OCI-M2 (cell line): ENCODE results near the gene MAMLD1.
"Not testable (repeated sequence)": the region's sequence is repeated elsewhere in the genome, so short reads cannot be mapped to it uniquely, and the experiment has no call there.

Experiments
- DNase-seq: peaks from one replicate; lab custom pipeline; 2025; ENCODE audit not compliant: unreplicated experiment; lab: John Stamatoyannopoulos, UW

MAMLD1 gene, protein sequence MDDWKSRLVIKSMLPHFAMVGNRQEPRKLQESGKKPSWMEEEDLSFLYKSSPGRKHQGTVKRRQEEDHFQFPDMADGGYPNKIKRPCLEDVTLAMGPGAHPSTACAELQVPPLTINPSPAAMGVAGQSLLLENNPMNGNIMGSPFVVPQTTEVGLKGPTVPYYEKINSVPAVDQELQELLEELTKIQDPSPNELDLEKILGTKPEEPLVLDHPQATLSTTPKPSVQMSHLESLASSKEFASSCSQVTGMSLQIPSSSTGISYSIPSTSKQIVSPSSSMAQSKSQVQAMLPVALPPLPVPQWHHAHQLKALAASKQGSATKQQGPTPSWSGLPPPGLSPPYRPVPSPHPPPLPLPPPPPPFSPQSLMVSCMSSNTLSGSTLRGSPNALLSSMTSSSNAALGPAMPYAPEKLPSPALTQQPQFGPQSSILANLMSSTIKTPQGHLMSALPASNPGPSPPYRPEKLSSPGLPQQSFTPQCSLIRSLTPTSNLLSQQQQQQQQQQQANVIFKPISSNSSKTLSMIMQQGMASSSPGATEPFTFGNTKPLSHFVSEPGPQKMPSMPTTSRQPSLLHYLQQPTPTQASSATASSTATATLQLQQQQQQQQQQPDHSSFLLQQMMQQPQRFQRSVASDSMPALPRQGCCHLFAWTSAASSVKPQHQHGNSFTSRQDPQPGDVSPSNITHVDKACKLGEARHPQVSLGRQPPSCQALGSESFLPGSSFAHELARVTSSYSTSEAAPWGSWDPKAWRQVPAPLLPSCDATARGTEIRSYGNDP

DNA sequence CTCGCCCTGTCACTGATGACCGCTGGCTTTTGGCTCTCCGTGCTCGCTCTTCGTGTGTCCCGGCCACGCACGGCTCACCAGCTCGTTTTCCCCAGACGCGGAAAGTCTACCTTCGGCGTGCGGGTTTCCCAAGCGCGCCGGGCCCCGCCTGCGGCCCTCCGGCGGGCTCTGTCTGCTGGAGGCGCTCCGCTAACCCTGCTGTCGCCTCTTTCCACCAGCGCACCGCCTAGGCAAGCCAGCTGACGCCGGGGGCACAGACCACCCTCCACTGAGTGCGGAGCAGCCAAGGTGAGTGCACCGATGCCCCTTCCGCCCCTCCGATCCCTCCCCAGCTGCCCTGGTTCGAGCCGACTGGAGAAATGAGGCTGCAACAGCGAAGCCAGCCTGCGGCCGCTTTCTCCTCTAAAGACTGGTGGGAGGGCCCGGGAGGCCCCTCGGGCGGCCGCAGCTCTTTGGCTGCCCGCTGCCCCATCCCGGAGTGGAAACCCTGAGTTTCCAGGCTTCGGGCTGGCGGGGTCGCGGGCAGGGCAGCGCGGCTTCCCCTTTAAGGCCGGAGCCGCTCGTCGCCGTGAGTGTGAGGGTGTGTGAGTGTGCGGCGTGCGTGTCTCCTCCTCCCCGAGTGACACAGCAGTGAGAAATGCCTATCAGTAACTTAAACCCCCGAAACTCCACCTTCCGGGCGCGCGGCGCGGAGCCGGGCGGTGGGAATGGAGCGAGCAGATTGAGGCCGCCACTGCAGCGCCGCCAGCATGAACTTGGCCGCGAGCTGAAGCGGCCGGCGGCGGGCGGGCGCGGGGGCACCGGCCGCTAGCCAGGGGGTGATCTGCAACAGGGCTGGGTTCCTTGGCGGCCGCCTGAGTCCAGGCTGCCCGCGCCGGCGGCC, at the start of gene MAMLD1:
Gene MAMLD1, plus strand, starts transcription at position 719 of the 883 bp plus-strand sequence. CDS start 82,200 bp downstream, outside the sequence.
- no peak for DNase-seq

DNA sequence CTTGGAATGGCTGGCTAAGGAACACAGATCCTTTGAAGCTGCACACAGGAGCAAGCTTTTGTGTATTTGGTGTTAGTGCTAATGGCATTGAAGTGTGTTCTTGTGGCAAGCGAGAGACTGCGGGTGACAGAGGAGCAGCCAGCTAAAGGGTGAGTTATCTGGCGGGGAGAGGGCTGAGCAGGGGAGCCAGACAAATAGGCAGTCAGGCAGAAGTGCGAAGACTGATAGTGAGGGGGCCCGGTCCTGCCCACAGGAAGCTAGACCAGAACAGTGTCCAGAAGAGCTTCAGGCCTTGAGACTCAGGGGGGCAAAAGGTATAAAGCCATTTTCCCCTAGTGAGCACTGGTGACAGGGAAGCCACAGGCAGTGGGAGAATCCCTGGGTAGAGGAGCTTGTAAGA, 49.6 kb upstream of the MAMLD1 start:
- no peak for DNase-seq

DNA sequence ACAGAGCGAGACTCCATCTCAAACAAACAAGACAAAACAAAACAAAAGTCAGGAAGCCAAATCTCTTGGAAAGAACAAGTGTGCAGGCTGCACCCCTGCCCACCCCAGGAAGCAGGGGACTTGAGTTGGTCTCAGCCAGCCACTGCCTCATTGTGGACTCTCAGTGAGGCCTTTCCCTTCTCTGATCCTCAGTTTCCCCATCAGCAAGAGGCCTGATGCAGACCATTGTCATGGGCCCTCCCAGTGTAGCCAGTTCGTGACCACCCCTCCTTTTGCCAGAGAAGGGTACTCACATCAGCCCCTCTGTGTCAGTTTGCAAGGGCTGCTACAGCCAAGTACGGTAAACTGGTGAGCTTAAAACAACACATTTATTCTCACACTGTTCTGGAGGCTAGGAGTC, 48.9 kb upstream of the MAMLD1 start:
- no peak for DNase-seq

DNA sequence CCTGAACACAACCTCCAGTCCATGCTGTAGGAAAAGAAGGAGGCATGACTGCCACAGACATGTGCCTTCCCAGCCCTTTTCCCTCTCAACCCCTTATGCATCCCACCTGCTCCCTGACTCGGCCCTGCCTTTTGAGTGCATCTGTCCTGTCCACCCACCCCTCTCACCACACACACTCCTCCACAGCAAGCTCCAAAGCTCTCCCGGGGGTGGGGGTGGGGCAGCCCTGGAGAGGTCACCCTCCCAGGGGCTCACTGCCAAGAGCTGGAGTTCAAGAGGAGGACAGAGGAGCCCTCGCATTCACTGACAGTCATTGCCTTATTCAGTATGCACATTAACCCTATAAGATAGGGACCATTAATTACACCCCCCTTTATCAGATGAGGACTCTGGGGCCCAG, 46.6 kb upstream of the MAMLD1 start:
- DNase-seq = no peak

DNA sequence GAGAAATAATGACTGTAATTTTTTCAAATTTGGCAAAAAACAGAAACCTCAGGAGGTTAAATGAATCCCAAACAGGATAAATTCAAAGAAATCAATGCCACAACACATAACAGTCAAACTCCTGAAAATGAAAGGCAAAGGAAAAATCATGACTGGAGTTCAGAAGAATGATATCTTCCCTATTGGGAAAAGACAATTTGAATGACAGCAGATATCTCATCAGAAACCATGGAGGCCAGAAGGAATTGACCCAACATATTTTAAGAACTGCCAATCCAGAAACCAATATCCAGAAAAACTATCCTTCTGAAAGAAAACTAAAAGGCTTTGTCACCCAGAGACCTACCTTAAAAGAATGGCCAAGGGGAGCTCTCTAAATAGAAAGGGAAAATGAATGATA, 40.1 kb upstream of the MAMLD1 start:
- no peak for DNase-seq

DNA sequence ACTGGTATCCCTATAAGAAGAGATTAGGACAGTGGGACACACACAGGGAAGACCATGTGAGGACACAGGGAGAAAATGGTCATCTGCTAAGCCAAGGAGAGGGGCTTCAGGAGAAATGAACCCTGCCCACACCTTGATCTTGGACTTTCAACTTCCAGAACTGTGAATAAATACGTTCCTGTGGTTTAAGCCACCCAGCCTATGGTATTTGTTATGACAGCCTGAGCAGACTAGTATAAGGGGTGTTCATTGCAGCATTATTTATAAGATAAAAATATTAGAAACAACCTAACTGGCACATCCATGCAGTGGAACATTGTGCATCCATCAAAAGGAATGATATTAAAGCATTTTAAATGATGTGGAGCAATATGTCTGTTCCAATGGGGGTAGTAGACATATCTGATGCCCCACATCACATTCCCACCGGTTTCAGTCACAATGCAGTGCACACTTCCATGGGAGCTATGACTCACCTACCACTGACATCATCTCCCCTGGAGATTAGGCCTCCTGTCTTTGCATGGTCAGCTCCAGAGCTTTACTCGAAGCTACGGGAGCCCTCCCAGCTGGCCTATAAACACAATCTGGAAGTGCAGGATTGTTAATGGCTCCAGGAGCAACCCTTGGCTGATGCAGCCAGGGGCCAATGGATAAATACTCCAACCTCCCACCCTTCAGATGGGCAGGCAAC, 38.9 kb upstream of the MAMLD1 start:
- DNase-seq = no peak

DNA sequence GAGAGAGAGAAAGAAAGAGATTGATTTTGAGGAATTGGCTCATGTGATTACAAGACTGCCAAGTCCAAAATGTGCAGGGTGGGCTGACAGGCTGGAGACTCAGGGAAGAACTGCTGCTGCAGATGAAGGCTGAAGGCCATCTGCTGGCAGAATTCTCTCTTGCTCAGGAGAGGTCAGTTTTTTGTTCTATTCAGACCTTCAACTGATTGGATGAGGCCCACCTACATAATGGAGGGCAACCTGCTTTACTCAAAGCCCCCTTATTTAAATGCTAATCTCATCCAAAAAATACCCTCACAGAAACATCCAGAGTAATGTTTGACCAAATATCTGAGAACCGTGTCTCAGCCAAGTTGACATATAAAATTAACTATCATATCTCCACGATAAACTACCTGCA, 38.2 kb upstream of the MAMLD1 start:
- DNase-seq = no peak

DNA sequence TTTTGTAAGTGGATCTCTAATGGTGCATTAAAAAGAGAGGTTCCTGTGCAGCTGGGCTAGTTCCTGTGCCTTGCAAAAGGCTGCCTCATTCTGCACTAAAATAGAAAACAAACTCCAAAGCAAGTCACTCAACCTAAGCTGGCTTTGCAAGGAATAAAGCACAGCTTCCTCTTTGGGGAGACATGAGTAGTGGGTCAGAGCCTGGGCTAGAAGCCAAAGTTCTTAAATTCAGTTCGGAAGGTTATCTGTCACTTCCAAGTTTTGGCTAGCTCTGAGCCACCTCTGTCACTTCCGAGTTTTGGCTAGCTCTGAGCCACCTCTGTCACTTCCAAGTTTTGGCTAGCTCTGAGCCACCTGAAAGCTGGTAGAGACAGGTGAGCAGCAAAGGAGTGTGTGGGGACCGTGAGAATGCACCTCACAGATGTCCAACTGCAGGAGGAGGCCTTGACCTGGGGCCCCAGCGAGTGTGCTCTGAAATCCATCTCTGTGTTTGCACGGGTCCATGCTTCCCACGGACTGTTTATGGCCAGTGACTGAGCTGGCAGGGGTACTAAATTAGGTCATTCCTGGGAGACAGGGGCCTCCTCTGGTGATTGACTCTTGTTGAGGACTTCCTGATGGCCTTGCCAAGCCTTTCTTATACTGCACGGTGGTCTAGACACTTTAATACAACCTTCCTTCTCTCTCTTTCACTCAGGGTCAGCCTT, 36.4 kb upstream of the MAMLD1 start:
- DNase-seq = no peak

DNA sequence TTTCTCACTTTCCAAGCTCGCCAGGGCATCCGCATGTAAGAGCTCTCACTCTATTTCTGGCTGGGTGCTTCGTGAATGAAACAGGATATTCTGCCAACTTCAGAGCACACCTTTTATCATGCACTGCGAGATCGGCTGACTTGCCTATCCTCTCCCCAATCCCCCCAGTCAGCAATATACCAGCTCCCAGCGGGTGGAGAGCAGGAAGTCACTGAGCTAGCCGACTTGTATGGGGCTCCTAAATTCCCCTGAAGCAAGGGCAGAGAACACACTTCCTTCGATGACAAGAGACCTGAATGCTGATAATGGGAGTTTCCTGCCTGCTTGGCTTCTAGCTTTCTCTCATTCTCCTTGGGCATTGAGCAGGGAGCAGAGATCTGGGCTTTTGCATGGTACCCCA, 33.8 kb upstream of the MAMLD1 start:
- no peak for DNase-seq

DNA sequence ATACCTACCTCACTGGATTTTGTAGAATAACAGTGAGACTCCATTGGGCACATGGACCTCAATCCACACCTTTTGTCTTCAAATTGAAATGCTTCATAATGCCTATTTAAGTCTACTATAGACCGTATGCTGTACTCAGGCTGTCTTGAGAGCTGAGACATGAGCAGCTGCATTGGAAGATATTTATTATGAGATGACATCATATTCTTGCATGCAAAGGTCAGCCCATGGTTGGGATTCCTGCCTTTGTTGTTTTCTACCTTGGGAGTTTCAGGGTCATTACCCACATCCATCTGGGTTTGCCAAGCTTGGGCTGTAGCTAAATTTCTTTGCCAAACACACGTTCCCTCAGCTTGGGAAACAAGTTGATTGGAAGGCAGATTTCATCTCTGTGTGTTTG, 33.2 kb upstream of the MAMLD1 start:
- DNase-seq = no peak

DNA sequence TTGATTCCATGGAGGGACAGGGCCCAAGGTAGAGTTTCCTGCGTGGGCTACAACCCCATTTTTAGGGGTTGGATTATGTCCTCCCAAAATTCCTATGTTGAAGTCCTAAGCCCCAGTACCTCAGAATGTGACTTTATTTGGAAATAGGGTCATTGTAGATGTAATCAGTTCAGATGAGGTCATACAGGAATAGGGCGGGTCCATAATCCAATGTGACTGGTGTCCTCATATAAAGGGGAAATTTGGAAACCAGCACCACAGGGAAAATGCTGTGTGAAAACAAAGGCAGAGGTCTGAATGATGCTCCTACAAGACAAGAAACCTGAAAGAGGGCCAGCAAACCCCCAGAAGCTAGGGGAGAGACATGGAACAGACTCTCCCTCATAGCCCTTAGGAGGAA, 31.1 kb upstream of the MAMLD1 start:
- no peak for DNase-seq

DNA sequence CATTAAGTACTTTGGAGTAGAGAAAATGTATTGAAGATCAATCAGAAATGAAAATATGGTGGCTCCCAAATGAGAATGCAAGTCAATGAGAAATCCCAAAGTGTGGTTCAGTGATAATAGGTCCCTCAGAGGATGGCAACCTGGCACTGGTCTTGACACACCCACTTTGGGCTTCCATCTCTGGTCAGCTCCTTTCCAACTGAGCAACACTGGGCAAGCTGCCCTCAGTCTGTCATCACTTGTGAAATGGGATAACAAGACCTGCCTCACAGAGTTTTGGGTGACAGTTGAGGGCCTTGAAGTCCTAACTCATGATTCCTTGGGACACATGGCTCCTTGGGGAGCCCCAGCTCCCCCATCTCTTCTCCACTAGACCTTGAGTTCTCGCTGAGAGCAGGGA, 29.0 kb upstream of the MAMLD1 start:
- DNase-seq = no peak

DNA sequence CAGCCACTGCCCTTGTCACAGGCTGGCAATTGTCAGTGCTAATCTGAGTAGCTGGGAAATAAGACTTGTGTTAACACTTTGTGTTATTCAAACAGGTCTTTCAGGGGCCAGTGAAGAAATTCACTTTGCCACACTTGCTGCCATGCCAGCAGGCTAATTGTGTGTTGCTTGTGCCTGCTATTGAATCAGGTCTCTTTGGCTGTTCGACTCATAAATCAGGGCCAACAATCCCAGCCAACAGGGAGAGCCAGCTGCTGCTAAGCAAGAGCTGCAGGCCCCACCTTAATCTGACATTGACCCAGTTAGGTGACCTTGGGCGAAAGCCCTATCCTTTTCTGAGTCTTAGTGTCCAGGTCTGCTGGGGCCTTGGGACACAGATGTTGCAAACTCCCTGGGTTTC, 28.1 kb upstream of the MAMLD1 start:
- DNase-seq = no peak

DNA sequence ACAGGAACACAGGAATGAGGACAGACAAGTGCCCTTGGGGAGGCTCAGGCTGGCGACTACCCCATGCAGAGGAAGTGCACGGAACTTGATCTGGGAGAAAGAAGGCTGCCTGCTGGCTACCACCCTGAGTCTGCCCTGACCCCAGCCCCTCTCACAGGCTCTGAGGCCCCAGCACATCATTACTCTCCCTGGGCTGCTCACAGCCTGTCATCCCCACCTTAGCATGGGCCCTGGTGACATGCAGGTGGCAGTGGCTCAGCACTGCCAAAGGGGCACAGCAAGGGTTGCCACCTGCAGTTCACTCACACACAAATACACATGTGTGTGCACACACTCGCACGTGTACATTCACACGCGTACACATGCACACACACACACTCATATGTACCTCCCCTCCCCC, 26.1 kb upstream of the MAMLD1 start:
- no peak for DNase-seq

DNA sequence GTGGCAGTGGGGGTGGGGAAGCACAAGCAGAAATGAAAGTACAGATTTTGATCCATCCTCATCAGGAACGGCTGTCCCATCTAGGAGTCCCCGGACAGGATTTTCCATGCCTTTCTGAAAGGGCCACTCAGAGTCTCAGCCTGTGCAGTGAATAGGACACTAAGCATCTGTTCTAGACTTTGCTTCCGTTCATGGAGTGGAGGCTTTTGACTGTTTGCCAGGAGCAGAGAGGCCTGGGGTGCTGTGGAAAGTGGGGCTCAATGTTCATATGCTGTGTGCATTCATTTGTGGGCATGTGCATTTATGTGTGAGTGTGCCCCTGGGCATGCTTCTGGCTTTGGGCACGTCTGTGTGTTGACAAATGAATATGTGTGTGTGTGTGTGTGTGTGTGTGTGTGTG, 25.6 kb upstream of the MAMLD1 start:
- DNase-seq = no peak

DNA sequence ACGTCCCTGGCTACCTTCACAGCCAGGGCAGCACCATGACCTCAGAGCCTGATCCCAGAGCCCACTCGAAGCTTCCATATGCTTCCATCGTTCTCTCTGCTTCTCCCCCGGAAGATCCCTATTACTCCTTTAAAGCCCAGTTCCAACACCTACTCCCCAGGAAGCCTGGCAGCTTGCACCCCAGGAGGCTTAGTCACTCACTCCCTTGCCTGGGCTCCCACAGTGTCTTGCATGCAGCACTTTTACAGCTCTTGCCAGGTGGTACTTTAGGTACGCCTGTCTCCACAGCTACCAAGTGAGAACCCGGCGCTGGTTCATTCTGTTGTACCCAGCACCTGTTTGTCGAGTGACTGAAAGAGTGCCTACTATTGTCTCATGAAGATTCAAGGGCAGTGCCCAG, 24.5 kb upstream of the MAMLD1 start:
- DNase-seq = no peak

DNA sequence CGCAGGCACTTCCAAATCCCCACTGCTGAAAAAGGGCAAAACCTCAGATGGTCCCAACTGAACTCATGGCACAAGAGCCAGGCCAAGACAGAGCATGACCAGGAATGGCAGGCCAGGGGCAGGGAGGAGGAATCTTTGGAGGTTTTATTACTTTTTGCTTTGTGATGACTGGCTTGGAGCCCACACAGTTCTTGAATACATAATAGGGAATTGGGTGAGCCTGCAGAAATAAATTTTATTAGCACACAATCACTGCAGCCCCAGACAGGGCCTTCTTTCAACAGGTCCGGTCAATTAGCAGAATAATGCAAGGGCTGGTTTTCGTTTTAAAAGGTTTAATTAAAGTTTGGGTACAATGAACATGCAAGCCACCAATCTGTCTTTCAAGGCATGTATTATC, 23.4 kb upstream of the MAMLD1 start:
- no peak for DNase-seq

DNA sequence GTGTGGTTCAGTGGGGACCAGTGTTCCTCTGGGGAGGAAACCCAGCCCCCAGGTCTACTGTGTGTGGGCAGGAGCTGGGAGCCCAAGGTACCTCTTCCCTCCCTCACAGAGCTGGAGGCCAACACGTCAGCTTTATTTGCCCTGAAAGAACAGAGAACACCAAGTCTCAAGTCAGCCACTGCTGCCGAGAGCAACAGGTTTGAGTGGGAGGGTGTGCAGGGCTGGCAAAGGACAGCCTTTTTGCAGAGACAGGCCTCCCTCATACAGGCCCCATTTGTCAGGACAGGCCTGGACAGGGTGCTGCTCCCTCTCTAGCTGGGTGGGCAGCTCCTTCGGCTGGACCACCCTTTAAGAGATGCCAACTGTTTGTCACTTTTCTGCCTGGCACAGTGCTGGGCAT, 22.8 kb upstream of the MAMLD1 start:
- not testable (repeated sequence) for DNase-seq

DNA sequence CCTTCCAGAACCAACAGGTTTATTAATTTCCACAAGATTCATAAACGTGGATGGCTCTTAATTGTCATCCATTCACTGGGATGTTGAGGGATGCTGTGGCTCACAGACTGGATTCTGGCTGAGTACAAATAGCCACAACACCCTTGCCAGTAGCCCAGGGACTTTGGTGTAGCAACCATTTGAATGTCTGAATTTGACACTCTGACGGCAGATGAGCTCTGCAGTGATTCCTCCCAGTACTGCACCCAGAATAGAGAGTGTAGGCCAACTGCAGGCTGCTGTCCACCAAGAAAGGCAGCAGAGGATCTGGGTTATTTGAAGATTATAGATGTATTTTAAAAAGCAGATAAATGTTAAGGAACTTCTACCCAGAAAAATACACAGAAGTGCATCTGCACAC, 15.6 kb upstream of the MAMLD1 start:
- no peak for DNase-seq

DNA sequence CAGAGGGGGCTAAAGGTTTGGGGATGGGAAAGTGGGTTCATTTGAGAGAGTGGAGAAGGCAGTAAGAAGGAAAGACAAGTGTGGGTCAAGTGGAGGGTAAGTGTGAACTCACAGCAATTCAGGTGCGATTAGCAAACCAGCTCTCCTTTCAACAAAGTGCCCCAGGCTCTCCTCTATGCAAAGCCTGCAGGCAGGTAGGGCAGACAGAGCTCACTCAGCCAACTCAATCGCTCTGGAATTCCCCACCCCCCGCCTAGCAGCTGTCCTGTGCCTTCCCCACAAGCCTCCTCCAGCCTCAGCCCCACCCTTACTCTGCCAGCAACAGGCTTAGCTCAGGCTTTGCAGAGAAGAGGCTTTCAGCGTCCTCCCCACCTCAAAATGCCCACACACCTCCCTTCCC, 14.8 kb upstream of the MAMLD1 start:
- DNase-seq = no peak
